SK-N-MC (cell line): ENCODE data around the gene FRK.

ENCODE experiments used
- EZH2 ChIP-seq: fragments of 200-600 bp; sonication (generic); IDR thresholded peaks from one replicate; pipeline ENCODE4 v1.6.1; 2017; ENCODE audit warnings: antibody characterized with exemption
- POLR2AphosphoS5 ChIP-seq: IDR thresholded peaks from 2 replicates; pipeline ENCODE4 v1.6.1; 2012; ENCODE audit warnings: mild to moderate bottlenecking, low read depth, low read length, borderline replicate concordance

DNA sequence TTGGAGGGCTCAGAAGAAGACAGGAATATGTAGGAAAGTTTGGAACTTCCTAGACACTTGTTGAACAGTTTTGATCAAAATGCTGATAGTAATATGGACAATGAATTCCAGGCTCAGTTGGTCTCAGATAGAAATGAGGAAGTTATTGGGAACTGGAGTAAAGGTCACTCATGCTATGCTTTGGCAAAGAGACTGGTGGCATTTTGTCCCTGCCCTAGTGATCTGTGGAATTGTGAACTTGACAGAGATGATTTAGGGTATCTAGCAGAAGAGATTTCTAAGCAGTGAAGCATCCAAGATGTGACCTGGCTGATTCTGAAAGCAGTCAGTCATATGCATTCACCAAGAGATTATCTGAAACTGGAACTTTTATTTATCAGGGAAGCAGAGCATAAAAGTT is 45.1 kb downstream of the FRK start:
- TF ChIP-seq POLR2AphosphoS5 (no peak), EZH2 (no peak)
